Gastrocnemius medialis (tissue), 4 donors: ENCODE measurements around the gene RGS19. TPM values are rescaled to one million over a fixed set of nuclear protein-coding genes. Genes with fewer than 3 reads are reported as not detected.
"Not testable (repeated sequence)": the region's sequence is repeated elsewhere in the genome, so short reads cannot be mapped to it uniquely, and the experiment has no call there.

Experiments used
- ATAC-seq, 2 donors: fragments of 150-250 bp; one replicate each; pipeline ENCODE4 v1.9.1; 2016
- DNase-seq, 2 donors: peaks; one replicate each; pipeline ENCODE4 v3.0.0-alpha.2; 2019
- H3K27ac ChIP-seq, 4 donors: fragments of 200-600 bp; sonication (generic); 1 replicate in 1 of 4; 2 replicates in 3 of 4; pipeline ENCODE4 v1.5.1; 2016 to 2018; ENCODE audit warnings: mild to moderate bottlenecking in 2 of 4, moderate library complexity in 1 of 4
- H3K27me3 ChIP-seq, 3 donors: fragments of 200-600 bp; sonication (generic) in 2 of 3; 1 replicate in 1 of 3; 2 replicates in 2 of 3; pipeline versions ENCODE4 v1.5.1 to v1.6.0; 2016 to 2019; ENCODE audit warnings: mild to moderate bottlenecking in 1 of 3, moderate library complexity in 1 of 3
- H3K36me3 ChIP-seq, 2 donors: fragments of 200-600 bp; sonication (generic) in 1 of 2; one replicate each; pipeline ENCODE4 v1.5.1; 2017 to 2018
- H3K4me1 ChIP-seq, 2 donors: fragments of 200-600 bp; sonication (generic) in 1 of 2; one replicate each; pipeline ENCODE4 v1.5.1; 2016 to 2017; ENCODE audit warnings: mild to moderate bottlenecking in 2 of 2
- H3K4me3 ChIP-seq, 4 donors: fragments of 200-600 bp; sonication (generic) in 3 of 4; 1 replicate in 1 of 4; 2 replicates in 3 of 4; pipeline ENCODE4 v1.5.1; 2016 to 2019; ENCODE audit warnings: mild to moderate bottlenecking in 2 of 4
- H3K9me3 ChIP-seq, 3 donors: fragments of 200-600 bp; sonication (generic) in 2 of 3; 1 replicate in 1 of 3; 2 replicates in 2 of 3; pipeline ENCODE4 v1.5.1; 2016 to 2019
- POLR2A ChIP-seq, 2 donors: fragments of 450-650 bp; IDR thresholded peaks; one replicate each; pipeline ENCODE4 v1.6.1; 2017; ENCODE audit warnings: antibody characterized with exemption in 2 of 2, mild to moderate bottlenecking in 2 of 2, moderate library complexity in 2 of 2
- in situ Hi-C, 4 donors: fragments of 200-750 bp; cut with MboI; loops; one replicate each; pipeline versions ENCODE4 v1.15.0 to v1.8.0; 2017; ENCODE audit warnings: low sequenced_read_pairs in 4 of 4
- intact Hi-C: fragments of 100-400 bp; cut with DNase I; formaldehyde crosslinking; loops from one replicate; pipeline ENCODE4 v1.15.1; 2023; ENCODE audit warnings: low total_unique reads
- total RNA-seq, 4 donors: library from RNA; depleted of rRNA; stranded (reverse); fragments of >200 nt; gene quantifications; one replicate each; pipeline versions ENCODE4 v1.1.0 to v1.2.3, GENCODE V29; 2016
- TF ChIP-seq, protein P1 (sequence below), 5 experiments: fragments of 450-650 bp in 3 of 5; fragments of 200-600 bp in 2 of 5; sonication (generic) in 2 of 5; IDR thresholded peaks in 4 of 5; conservative IDR thresholded peaks in 1 of 5; 1 replicate in 4 of 5; 2 replicates in 1 of 5; pipeline ENCODE4 v1.5.1; 2016 to 2019; ENCODE audit warnings: antibody characterized with exemption in 5 of 5, mild to moderate bottlenecking in 3 of 5, moderate library complexity in 3 of 5

The RGS19 gene
- total RNA-seq, 4 donors from 2014 or later: 0.92 to 7.7 (median 3.5) TPM

DNA sequence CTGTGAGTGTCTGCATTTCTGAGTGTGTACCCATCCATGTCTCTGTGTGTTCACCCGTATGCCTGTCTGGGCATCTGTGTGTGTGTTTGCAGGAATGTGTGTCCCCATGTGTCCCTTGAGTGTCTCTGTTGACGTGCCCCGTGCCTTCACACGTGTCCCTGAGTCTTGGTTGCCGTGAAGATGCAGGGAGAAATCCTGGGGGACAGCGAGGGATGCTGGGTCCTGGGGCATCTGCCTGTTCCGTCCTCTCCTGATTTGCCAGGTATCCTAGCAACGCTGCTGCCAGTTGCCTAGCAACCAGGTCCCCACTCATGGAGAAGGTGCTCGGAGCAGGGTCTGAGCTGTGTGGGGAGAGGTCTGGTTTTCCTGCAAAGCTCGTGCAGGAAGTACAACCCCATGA lies 10.8 kb upstream of the RGS19 start:
- DNase-seq (no peak), ATAC-seq (no peak)
- in situ Hi-C loops: no loop called here
- Histone ChIP-seq H3K4me1 (no peaks in the 10 kb centered on the region), H3K27ac (no peak overlapping the region), H3K27me3 (peaks cover 12 to 21% (median 14%) of the 10 kb centered on the region in 3 donors), H3K4me3 (no peak overlapping the region), H3K36me3 (no peaks in the 10 kb centered on the region), H3K9me3 (no peaks in the 10 kb centered on the region)
- intact Hi-C loops: loop anchor here (10.0 kb wide), 1 partner anchor 1105 kb away; no protein-coding TSS in a partner anchor
- TF ChIP-seq, protein P1, sequence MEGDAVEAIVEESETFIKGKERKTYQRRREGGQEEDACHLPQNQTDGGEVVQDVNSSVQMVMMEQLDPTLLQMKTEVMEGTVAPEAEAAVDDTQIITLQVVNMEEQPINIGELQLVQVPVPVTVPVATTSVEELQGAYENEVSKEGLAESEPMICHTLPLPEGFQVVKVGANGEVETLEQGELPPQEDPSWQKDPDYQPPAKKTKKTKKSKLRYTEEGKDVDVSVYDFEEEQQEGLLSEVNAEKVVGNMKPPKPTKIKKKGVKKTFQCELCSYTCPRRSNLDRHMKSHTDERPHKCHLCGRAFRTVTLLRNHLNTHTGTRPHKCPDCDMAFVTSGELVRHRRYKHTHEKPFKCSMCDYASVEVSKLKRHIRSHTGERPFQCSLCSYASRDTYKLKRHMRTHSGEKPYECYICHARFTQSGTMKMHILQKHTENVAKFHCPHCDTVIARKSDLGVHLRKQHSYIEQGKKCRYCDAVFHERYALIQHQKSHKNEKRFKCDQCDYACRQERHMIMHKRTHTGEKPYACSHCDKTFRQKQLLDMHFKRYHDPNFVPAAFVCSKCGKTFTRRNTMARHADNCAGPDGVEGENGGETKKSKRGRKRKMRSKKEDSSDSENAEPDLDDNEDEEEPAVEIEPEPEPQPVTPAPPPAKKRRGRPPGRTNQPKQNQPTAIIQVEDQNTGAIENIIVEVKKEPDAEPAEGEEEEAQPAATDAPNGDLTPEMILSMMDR (IDR thresholded peaks at IDR 0.05 in 4 of 5, conservative IDR thresholded peaks at IDR 0.05 in 1 of 5): no peak
- TF ChIP-seq POLR2A (IDR thresholded peaks at IDR 0.05): no peak

- ATAC-seq, in situ Hi-C loops, intact Hi-C loops, H3K4me1 ChIP-seq, H3K9me3 ChIP-seq, DNase-seq, H3K4me3 ChIP-seq, H3K27ac ChIP-seq, H3K36me3 ChIP-seq: not testable (repeated sequence)
- H3K27me3 ChIP-seq: peaks cover 23 to 35% (median 26%) of the 10 kb centered on the region in 3 donors
Measured at GRCh38 chr20:64088586-64088985, 9.3 kb upstream of the RGS19 start.

- H3K27ac ChIP-seq, H3K9me3 ChIP-seq, H3K36me3 ChIP-seq, intact Hi-C loops, DNase-seq, in situ Hi-C loops, H3K4me3 ChIP-seq, H3K4me1 ChIP-seq, ATAC-seq: not testable (repeated sequence)
- peaks cover 23 to 39% (median 31%) of the 10 kb centered on the region in 3 donors for H3K27me3 ChIP-seq
Measured at GRCh38 chr20:64087226-64087825, 8.0 kb upstream of the RGS19 start.

GRCh38 chr20:64086801-64087200 lies 7.5 kb upstream of the RGS19 start:
- DNase-seq (no peak), ATAC-seq (no peak)
- intact Hi-C loops: no loop called here
- no peak overlapping the region for H3K27ac ChIP-seq
- H3K9me3 ChIP-seq: no peaks in the 10 kb centered on the region
- no peak overlapping the region for H3K4me3 ChIP-seq
- no peaks in the 10 kb centered on the region for H3K36me3 ChIP-seq
- no peak for TF ChIP-seq POLR2A (IDR thresholded peaks at IDR 0.05)
- TF ChIP-seq, protein P1 (IDR thresholded peaks at IDR 0.05 in 4 of 5, conservative IDR thresholded peaks at IDR 0.05 in 1 of 5): no peak
- in situ Hi-C loops: no loop called here
- H3K27me3 ChIP-seq: peaks cover 23 to 39% (median 31%) of the 10 kb centered on the region in 3 donors
- peaks cover 3 to 4% of the 10 kb centered on the region in 2 donors for H3K4me1 ChIP-seq

DNA sequence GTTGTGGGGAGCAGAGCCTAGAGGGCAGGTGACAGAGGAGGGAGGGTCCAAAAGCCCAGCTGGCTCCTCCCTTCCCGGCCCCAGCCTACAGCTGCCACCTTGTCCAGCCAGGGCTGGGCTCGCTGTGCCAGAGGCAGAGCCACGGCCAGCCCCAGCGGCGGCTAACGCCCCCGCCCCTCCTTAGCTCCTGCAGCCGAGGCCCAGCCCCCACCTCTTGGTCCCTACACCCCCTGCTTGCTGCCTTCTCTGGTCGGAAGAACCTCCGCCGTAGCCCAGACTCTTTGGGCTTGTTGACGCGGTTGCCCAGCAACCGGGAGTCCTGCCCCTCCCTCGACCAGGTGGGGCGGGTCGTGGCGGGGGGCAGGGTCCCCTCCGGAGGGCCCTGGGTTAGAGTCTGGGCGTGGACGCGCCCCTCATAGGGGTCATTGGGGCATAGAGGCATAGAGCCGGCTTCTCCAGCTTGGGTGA lies 5.4 kb upstream of the RGS19 start:
- ATAC-seq (no peak), DNase-seq (no peak)
- H3K27ac ChIP-seq: no peak overlapping the region
- TF ChIP-seq, protein P1 (IDR thresholded peaks at IDR 0.05 in 4 of 5, conservative IDR thresholded peaks at IDR 0.05 in 1 of 5): no peak
- no peak for TF ChIP-seq POLR2A (IDR thresholded peaks at IDR 0.05)
- intact Hi-C loops (no loop called here), in situ Hi-C loops (no loop called here)
- H3K4me1 ChIP-seq: peaks cover 3 to 4% of the 10 kb centered on the region in 2 donors
- H3K27me3 ChIP-seq: peaks cover 23 to 39% (median 31%) of the 10 kb centered on the region in 3 donors
- no peak overlapping the region for H3K4me3 ChIP-seq
- H3K36me3 ChIP-seq: no peaks in the 10 kb centered on the region
- H3K9me3 ChIP-seq: no peaks in the 10 kb centered on the region
